IMR-90 (cell line): ENCODE data around the gene IKBIP. TPM values are rescaled to one million over a fixed set of nuclear protein-coding genes. Genes with fewer than 3 reads are reported as not detected.

Experiments
- ATAC-seq: fragments of 200-7000 bp; cut with Tn5 transposase; 2 replicates; pipeline ENCODE4 v1.9.1; 2020; ENCODE audit warnings: low read depth, mild to moderate bottlenecking, moderate library complexity
- BruUV-seq: library from RNA; stranded (reverse); fragments of 400-500 nt; replicated peaks from 2 replicates; lab custom pipeline; 2021; lab: Mats Ljungman, UMichigan
- CTCF ChIA-PET: fragments of 300-600 bp; formaldehyde crosslinking; extraction: SDS; loops from one replicate; lab custom pipeline; 2021; ENCODE audit warnings: antibody characterized with exemption; lab: Yijun Ruan, JAX
- POLR2A ChIA-PET: fragments of 300-600 bp; sonication (Branson Sonifier 250); formaldehyde crosslinking; loops from one replicate; lab custom pipeline; 2022; ENCODE audit warnings: antibody characterized with exemption; ENCODE audit not compliant: unreplicated experiment; lab: Charles Lee
- DNase-seq: peaks from one replicate; pipeline ENCODE4 v3.0.0; 2013
- H2AFZ ChIP-seq: replicated peaks from 2 replicates; pipeline ENCODE3; 2013; ENCODE audit warnings: low read length, mild to moderate bottlenecking; ENCODE audit not compliant: poor library complexity
- H2AK5ac ChIP-seq: 2 replicates; pipeline ENCODE4 v1.6.1; 2013; ENCODE audit warnings: low read depth, low read length, inconsistent platforms
- H2AK9ac ChIP-seq: replicated peaks from 2 replicates; pipeline ENCODE3; 2013; ENCODE audit warnings: mild to moderate bottlenecking, low read depth, low read length, moderate library complexity; ENCODE audit not compliant: poor library complexity
- H2BK120ac ChIP-seq: 2 replicates; pipeline ENCODE4 v1.6.1; 2013; ENCODE audit warnings: low read depth, low read length, inconsistent platforms
- H2BK15ac ChIP-seq: 3 replicates; pipeline ENCODE4 v1.6.1; 2013; ENCODE audit warnings: low read depth, low read length, inconsistent platforms
- H2BK20ac ChIP-seq: 2 replicates; pipeline ENCODE4 v1.6.1; 2013; ENCODE audit warnings: low read depth, mild to moderate bottlenecking, inconsistent platforms, low read length, moderate library complexity
- H2BK5ac ChIP-seq: 2 replicates; pipeline ENCODE4 v1.6.1; 2013; ENCODE audit warnings: mild to moderate bottlenecking, low read depth, low read length, inconsistent platforms; ENCODE audit not compliant: poor library complexity, severe bottlenecking
- H3K14ac ChIP-seq: replicated peaks from 2 replicates; pipeline ENCODE4 v1.6.1; 2013; ENCODE audit warnings: low read depth, low read length, inconsistent platforms
- H3K18ac ChIP-seq: 2 replicates; pipeline ENCODE4 v1.6.1; 2013; ENCODE audit warnings: low read depth, low read length, control low read depth
- H3K23ac ChIP-seq: 2 replicates; pipeline ENCODE4 v1.6.1; 2013; ENCODE audit warnings: low read depth, low read length, inconsistent platforms
- H3K27ac ChIP-seq: 2 replicates; pipeline ENCODE4 v1.5.1; 2013; ENCODE audit warnings: mild to moderate bottlenecking, control low read depth, low read length; ENCODE audit not compliant: insufficient read depth
- H3K27me3 ChIP-seq: 2 replicates; pipeline ENCODE4 v1.6.1; 2013; ENCODE audit warnings: low read length; ENCODE audit not compliant: control insufficient read depth, insufficient read depth
- H3K36me3 ChIP-seq: 2 replicates; pipeline ENCODE4 v1.6.1; 2013; ENCODE audit warnings: low read length, mixed read lengths; ENCODE audit not compliant: control insufficient read depth, insufficient read depth
- H3K4ac ChIP-seq: 2 replicates; pipeline ENCODE4 v1.6.1; 2013; ENCODE audit warnings: low read depth, low read length, inconsistent platforms
- H3K4me1 ChIP-seq: 2 replicates; pipeline ENCODE4 v1.6.1; 2013; ENCODE audit warnings: low read length, mixed read lengths; ENCODE audit not compliant: control insufficient read depth, insufficient read depth
- H3K4me2 ChIP-seq: 2 replicates; pipeline ENCODE4 v1.6.1; 2013; ENCODE audit warnings: low read depth, mild to moderate bottlenecking, control low read depth, low read length, moderate library complexity
- H3K4me3 ChIP-seq: 2 replicates; pipeline ENCODE4 v1.5.1; 2013; ENCODE audit warnings: low read depth, mild to moderate bottlenecking, control low read depth, low read length, moderate library complexity; ENCODE audit not compliant: insufficient read depth
- H3K56ac ChIP-seq: 2 replicates; pipeline ENCODE4 v1.6.1; 2013; ENCODE audit warnings: low read length, inconsistent platforms; ENCODE audit not compliant: insufficient read depth; ENCODE audit errors: extremely low read depth
- H3K79me1 ChIP-seq, 2 experiments: 2 replicates each; pipeline ENCODE4 v1.6.1; 2013; ENCODE audit warnings: low read length in 2 of 2, inconsistent platforms in 1 of 2, low read depth in 1 of 2
- H3K9ac ChIP-seq: 2 replicates; pipeline ENCODE4 v1.6.1; 2013; ENCODE audit warnings: low read depth, low read length, control low read depth
- H3K9me1 ChIP-seq: 2 replicates; pipeline ENCODE4 v1.6.1; 2013; ENCODE audit warnings: low read length, inconsistent platforms; ENCODE audit not compliant: insufficient read depth
- H3K9me3 ChIP-seq: 2 replicates; pipeline ENCODE4 v1.6.1; 2013; ENCODE audit warnings: low read length; ENCODE audit not compliant: control insufficient read depth, insufficient read depth
- H4K20me1 ChIP-seq: 2 replicates; pipeline ENCODE4 v1.6.1; 2013; ENCODE audit warnings: low read length, inconsistent platforms; ENCODE audit not compliant: insufficient read depth
- H4K5ac ChIP-seq: 2 replicates; pipeline ENCODE4 v1.6.1; 2013; ENCODE audit warnings: mild to moderate bottlenecking, low read depth, low read length, control low read depth
- H4K8ac ChIP-seq, 2 experiments: 2 replicates each; pipeline ENCODE4 v1.6.1; 2013; ENCODE audit warnings: low read depth in 2 of 2, low read length in 2 of 2, control low read depth in 1 of 2, inconsistent platforms in 1 of 2
- H4K91ac ChIP-seq: 2 replicates; pipeline ENCODE4 v1.6.1; 2013; ENCODE audit warnings: low read depth, low read length, inconsistent platforms; ENCODE audit not compliant: insufficient read depth
- BHLHE40 ChIP-seq: fragments of 150-350 bp; IDR thresholded peaks from 2 replicates; pipeline ENCODE4 v1.6.1; 2016; ENCODE audit warnings: mild to moderate bottlenecking, low read depth, low read length
- CEBPB ChIP-seq: IDR thresholded peaks from 2 replicates; pipeline ENCODE4 v1.6.1; 2012; ENCODE audit warnings: low read depth, low read length, improper control_type of control experiment
- ELK1 ChIP-seq: fragments of 150-350 bp; IDR thresholded peaks from 2 replicates; pipeline ENCODE4 v1.6.1; 2016; ENCODE audit warnings: low read depth, mild to moderate bottlenecking, low read length, moderate library complexity, borderline replicate concordance
- FOS ChIP-seq: fragments of 150-350 bp; IDR thresholded peaks from 2 replicates; pipeline ENCODE4 v1.6.1; 2016; ENCODE audit warnings: low read depth, low read length
- MAFK ChIP-seq: IDR thresholded peaks from 2 replicates; pipeline ENCODE4 v1.6.1; 2012; ENCODE audit warnings: low read depth, low read length, improper control_type of control experiment
- MAZ ChIP-seq: IDR thresholded peaks from 2 replicates; pipeline ENCODE4 v1.6.1; 2012; ENCODE audit warnings: low read depth, mild to moderate bottlenecking, low read length, improper control_type of control experiment, moderate library complexity, borderline replicate concordance
- NFE2L2 ChIP-seq: fragments of 150-350 bp; IDR thresholded peaks from 2 replicates; pipeline ENCODE4 v1.6.1; 2016; ENCODE audit warnings: low read depth, mild to moderate bottlenecking, low read length
- POLR2A ChIP-seq: IDR thresholded peaks from 2 replicates; pipeline ENCODE4 v1.6.1; 2012; ENCODE audit warnings: mild to moderate bottlenecking, low read depth, low read length
- RAD21 ChIP-seq: IDR thresholded peaks from 2 replicates; pipeline ENCODE4 v1.6.1; 2012; ENCODE audit warnings: low read length, improper control_type of control experiment
- RFX5 ChIP-seq: IDR thresholded peaks from 2 replicates; pipeline ENCODE4 v1.8.0; 2012; ENCODE audit warnings: low read depth, mild to moderate bottlenecking, low read length, moderate library complexity
- SMC3 ChIP-seq: fragments of 150-350 bp; IDR thresholded peaks from 2 replicates; pipeline ENCODE4 v1.6.1; 2016; ENCODE audit warnings: low read depth, mild to moderate bottlenecking, antibody characterized with exemption, low read length, moderate library complexity
- USF2 ChIP-seq: fragments of 150-350 bp; IDR thresholded peaks from 2 replicates; pipeline ENCODE4 v1.6.1; 2017; ENCODE audit warnings: mild to moderate bottlenecking, antibody characterized with exemption, low read length, low read depth
- WGBS, 2 experiments: methylation state at CpG; one replicate each; pipeline versions ENCODE4 v1.1.5 to v1.1.7; 2013; ENCODE audit warnings: missing lambda C conversion rate in 2 of 2; ENCODE audit not compliant: insufficient read length in 1 of 2; ENCODE audit errors: extremely low coverage in 2 of 2; 5-methylcytosine and 5-hydroxymethylcytosine counted together
- dilution Hi-C: fragments of 300-500 bp; cut with HindIII; formaldehyde crosslinking; loops from one replicate; pipeline ENCODE4 v1.14.3; 2018; ENCODE audit warnings: low sequenced_read_pairs; ENCODE audit not compliant: unreplicated experiment
- in situ Hi-C: fragments of 300-500 bp; cut with MboI; formaldehyde crosslinking; loops from 3 replicates; pipeline ENCODE4 v1.14.3; 2019; ENCODE audit warnings: low sequenced_read_pairs, inconsistent platforms, mixed read lengths
- intact Hi-C: fragments of 100-400 bp; cut with micrococcal nuclease; formaldehyde crosslinking; loops from 2 replicates; pipeline ENCODE4 v1.10.0; 2022
- polyA plus RNA-seq, 3 experiments: library from polyadenylated mRNA; depleted of rRNA; stranded (reverse); fragments of >200 nt; gene quantifications; 2 replicates each; pipeline ENCODE4 v1.2.3, GENCODE V29; 2012; ENCODE audit warnings: low replicate concordance in 1 of 3
- total RNA-seq: library from RNA; depleted of rRNA; stranded (reverse); fragments of >200 nt; gene quantifications from 2 replicates; pipeline ENCODE4 v1.2.3, GENCODE V29; 2012
- TF ChIP-seq, protein P1 (sequence below): conservative IDR thresholded peaks from 2 replicates; pipeline ENCODE4 v1.5.1; 2012; ENCODE audit warnings: mild to moderate bottlenecking, low read depth, low read length, improper control_type of control experiment

Gene IKBIP
- total and polyA plus RNA-seq, 2 of the 4 experiments (the other 2 are of a cell fraction), result 37.1 to 52.7 TPM

- no peak overlapping the region for H3K27ac ChIP-seq
- no peak overlapping the region for H3K18ac ChIP-seq
- no peak overlapping the region for H3K4me3 ChIP-seq
- dilution Hi-C loops, result no loop called here
- H3K79me1 ChIP-seq, result peaks cover 13 to 28% of the 10 kb centered on the region in 2 experiments
- H2BK20ac ChIP-seq, result no peak overlapping the region
- no peak for DNase-seq
- H3K9me1 ChIP-seq, result no peaks in the 10 kb centered on the region
- no peak overlapping the region for H4K91ac ChIP-seq
- no peak overlapping the region for H3K4me2 ChIP-seq
- intact Hi-C loops, result no loop called here
- no peak overlapping the region for H2AFZ ChIP-seq
- no peak overlapping the region for H2BK120ac ChIP-seq
- H2AK9ac ChIP-seq, result no peak overlapping the region
- no peaks in the 10 kb centered on the region for H3K27me3 ChIP-seq
- ATAC-seq, result no peak
- H4K8ac ChIP-seq, result no peak overlapping the region
- no peak overlapping the region for H3K4ac ChIP-seq
- peaks cover 20% of the 10 kb centered on the region; the same call in 1 of the 2 replicates for H4K20me1 ChIP-seq
- no peaks in the 10 kb centered on the region for H3K4me1 ChIP-seq
- ChIA-PET POLR2A (no interaction called here), CTCF (interaction anchor here (0.6 to 1.0 kb wide), 2 partner anchors 35 to 62 kb away, joined by 3 to 8 read pairs; no protein-coding TSS in a partner anchor)
- WGBS, 2 experiments, result no CpG with 5 or more reads among the region's 8 CpGs
- H3K23ac ChIP-seq, result no peak overlapping the region
- no peaks in the 10 kb centered on the region for H3K9me3 ChIP-seq
- BruUV-seq, result no TSS peak
- H4K5ac ChIP-seq, result no peak overlapping the region
- H3K36me3 ChIP-seq, result peaks cover 49% of the 10 kb centered on the region
- no peak overlapping the region for H3K56ac ChIP-seq
- no peak overlapping the region for H2AK5ac ChIP-seq
- no peak overlapping the region for H2BK15ac ChIP-seq
- no peak overlapping the region for H2BK5ac ChIP-seq
- no peak for TF ChIP-seq RAD21
- no peak for TF ChIP-seq CEBPB
- no peak for TF ChIP-seq NFE2L2
- no peak for TF ChIP-seq POLR2A
- TF ChIP-seq, protein P1, sequence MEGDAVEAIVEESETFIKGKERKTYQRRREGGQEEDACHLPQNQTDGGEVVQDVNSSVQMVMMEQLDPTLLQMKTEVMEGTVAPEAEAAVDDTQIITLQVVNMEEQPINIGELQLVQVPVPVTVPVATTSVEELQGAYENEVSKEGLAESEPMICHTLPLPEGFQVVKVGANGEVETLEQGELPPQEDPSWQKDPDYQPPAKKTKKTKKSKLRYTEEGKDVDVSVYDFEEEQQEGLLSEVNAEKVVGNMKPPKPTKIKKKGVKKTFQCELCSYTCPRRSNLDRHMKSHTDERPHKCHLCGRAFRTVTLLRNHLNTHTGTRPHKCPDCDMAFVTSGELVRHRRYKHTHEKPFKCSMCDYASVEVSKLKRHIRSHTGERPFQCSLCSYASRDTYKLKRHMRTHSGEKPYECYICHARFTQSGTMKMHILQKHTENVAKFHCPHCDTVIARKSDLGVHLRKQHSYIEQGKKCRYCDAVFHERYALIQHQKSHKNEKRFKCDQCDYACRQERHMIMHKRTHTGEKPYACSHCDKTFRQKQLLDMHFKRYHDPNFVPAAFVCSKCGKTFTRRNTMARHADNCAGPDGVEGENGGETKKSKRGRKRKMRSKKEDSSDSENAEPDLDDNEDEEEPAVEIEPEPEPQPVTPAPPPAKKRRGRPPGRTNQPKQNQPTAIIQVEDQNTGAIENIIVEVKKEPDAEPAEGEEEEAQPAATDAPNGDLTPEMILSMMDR, result no peak
- TF ChIP-seq USF2, result no peak
- TF ChIP-seq ELK1, result no peak
- no peak for TF ChIP-seq BHLHE40
- no peak for TF ChIP-seq MAZ
- no peak for TF ChIP-seq SMC3
- no peak for TF ChIP-seq MAFK
- TF ChIP-seq FOS, result no peak
- TF ChIP-seq RFX5, result no peak
- H3K14ac ChIP-seq, result no peak overlapping the region
- in situ Hi-C loops, result loop anchor here (5.0 kb wide), 1 partner anchor 35 kb away; no protein-coding TSS in a partner anchor
- no peak overlapping the region for H3K9ac ChIP-seq
These were observed 42.7 kb downstream of the IKBIP start for GRCh38 chr12:98601924-98602323.
